Fibroblast of peridontal ligament (primary cell): Measurements from ENCODE around the gene LRRC23.
"Not testable (repeated sequence)": the region's sequence is repeated elsewhere in the genome, so short reads cannot be mapped to it uniquely, and the experiment has no call there.

Experiments
- DNase-seq: peaks from one replicate; pipeline ENCODE4 v3.0.0-alpha.2; 2010; ENCODE audit errors: extremely low read depth

LRRC23 gene

DNA sequence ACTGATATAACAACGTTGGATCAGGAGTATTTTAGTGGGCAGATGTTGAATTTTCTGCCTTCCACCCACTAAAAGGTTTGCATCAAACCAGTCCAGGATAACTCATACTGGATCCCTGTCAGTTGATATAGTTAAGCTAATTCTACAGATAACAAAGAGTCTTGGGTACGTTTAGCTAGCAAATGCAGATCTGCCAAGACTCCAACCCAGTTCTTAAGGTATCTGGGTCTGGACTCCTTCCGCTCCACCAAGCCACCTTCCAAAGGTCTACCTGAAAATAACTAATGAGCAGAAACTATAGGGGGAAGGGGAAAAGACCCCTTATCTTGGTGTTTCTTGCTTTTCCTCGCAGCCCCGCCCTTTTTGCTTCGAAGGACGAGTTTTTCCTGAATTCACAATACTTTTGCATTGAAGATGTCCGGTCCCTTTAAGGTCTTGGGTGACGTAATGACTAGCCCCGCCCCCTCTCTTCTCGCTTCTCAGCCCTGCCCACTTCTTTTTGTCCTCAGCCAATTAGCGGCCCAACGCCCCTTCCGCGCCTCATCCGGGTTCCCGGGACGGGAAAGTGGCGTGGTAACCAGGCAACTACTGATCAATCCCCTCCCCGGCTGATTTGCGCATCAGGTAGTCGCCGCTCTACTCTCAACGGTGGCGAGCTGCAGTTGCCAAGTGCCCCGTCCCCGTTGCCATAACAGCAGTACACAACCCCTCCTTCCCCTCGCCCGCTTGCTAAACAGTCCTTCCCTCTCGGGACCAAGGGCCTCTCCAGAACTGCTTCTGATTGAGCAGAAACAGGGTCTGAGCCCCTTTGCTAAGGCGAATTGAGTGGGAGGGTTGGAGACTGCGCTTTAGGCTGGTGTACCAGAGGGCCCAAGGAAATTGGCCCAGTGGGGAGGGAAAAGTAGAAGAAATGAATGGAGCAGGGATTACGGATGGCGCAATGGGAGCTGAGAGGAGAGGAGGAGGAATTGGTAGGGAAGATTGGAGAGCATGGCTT is at the start of gene LRRC23:
Gene LRRC23, plus strand, starts transcription at position 543 of the 997 bp plus-strand sequence. CDS start 812 bp downstream, outside the sequence.
- peak; percentile 94 for DNase-seq

DNA sequence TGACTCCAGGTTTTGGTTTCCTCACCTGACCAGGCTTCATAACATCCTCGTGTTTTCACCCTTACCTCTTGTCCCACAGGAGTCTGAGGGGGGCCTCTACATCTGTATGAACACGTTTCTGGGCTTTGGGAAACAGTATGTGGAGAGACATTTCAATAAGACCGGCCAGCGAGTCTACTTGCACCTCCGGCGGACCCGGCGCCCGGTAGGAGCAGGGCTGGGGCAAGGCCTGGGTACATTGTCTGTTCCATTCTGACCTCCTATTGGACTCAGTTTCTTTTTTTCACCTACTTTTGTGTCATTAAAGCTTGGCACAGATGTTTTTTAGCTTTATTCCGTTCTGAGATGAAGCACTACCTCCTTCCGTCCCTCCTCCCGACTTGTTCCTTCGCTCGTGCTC is 49.3 kb upstream of the LRRC23 start:
- no peak for DNase-seq

DNA sequence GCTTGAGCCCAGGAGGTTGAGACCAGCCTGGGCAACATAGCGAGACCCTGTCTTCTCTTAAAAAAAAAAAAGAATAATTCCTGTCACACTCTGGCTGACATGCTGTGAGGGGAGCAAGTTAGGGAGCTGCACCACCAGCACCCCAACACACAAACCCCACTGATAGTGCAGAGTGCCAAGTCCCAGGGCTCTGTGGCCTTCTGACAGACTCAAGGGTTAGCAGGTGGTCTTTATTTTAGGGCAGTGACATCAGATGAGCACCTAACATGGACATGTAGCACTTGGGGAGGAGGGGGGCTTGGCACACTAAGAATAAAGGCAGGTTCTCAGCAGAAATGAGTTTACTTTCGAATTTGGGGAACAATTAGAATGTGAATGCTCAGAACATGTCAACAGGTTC is 45.8 kb upstream of the LRRC23 start:
- DNase-seq, result no peak

- no peak for DNase-seq
Observed at GRCh38 chr12:6860116-6860515, 44.5 kb upstream of the LRRC23 start.

DNA sequence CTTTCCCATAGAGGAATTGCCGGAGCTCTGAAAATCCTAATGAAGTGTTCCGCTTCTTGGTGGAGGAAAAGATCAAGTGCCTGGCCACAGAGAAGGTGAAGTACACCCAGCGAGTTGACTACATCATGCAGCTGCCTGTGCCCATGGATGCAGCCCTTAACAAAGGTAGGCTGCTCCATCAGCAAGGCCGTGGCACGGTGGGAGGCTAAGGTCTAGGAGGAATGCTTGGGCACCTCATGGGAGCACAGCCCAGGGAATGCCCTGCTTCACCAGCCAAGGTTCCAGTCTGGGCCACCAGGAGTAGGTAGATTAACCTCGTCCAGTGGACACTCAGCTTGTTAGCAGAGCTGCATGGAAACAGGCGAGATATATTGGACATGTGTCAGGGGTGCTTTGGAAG is 43.7 kb upstream of the LRRC23 start:
- no peak for DNase-seq

- DNase-seq, result no peak
Observed at GRCh38 chr12:6861391-6861790, 43.2 kb upstream of the LRRC23 start.

- no peak for DNase-seq
Observed at GRCh38 chr12:6863033-6863432, 41.6 kb upstream of the LRRC23 start.

GRCh38 chr12:6863586-6864321 is 40.9 kb upstream of the LRRC23 start:
- peak; percentile 21 for DNase-seq

DNA sequence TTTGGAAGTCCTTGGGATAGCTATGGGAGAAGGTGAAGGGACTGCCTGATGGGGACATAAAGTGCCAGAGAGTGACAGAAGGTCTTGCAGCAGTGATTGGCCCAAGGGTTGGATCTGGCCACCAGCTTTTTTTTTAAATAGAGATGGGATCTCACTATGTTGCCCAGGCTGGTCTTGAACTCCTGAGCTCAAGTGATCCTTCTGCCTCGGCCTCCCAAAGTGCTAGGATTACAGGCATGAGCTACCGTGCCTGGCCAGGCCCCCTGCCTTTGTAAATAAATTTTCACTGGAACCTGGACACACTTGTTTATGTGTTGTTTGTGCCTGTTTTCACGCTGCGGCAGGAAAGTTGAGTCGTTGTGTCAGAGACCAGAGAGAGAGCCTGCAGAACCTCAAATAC is 39.3 kb upstream of the LRRC23 start:
- DNase-seq, result not testable (repeated sequence)

- DNase-seq, result no peak
Observed at GRCh38 chr12:6866163-6866919, 38.3 kb upstream of the LRRC23 start.

DNA sequence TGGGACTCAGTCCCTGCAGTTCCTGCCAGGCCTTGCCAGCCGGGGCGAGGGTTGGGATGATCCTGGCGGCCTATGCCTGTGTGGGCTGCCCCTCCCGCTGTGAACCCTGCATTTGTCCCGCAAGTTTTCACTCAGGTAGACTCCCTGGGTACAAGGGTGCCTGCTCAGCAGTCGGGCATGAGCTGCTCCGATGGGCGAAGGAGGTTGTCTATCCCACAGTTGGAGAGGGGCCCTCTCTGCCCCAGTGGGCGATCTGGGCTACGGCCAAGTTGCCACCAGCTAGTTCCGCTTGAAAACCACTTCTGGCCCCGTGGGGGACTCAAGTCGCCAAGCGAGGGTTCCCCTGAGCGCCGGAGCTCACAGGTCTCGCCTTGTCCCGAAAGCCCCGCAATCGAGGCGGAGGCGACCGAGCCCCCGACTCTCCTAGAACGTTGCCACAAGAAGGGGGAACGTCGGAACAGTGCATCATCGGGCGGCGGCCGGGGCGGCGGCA is 37.7 kb upstream of the LRRC23 start:
- peak; percentile 5 for DNase-seq

DNA sequence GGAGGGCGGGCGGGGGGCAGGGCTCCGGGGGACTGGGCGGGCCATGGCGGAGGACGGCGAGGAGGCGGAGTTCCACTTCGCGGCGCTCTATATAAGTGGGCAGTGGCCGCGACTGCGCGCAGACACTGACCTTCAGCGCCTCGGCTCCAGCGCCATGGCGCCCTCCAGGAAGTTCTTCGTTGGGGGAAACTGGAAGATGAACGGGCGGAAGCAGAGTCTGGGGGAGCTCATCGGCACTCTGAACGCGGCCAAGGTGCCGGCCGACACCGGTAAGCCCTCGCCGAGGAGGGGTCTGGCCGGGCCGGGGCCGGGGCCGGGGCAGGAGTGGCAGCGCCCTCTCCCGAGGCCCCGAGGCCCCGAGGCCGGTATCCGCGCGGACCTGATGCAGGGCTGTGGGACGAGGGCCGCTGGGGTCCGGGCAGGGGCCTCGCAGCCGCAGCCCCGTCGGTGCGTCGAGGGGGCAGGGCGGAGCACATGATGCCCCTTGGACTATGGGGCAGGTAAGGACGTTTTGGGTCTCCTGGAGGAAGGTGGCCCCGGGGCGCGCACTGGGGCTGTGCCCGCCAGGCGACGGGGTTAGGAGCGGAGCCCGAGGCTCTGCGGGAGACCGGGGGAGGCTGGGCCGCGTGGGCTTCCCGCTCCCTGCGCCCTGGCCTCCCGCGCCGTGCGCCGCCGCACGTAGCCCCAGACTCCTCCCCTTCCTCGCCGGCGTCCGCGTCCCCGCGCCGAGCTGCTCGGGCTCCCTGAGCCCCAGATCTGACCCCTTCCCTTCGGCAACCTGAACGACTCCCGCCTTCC is 37.0 kb upstream of the LRRC23 start, which contains the start of gene TPI1:
Gene TPI1, plus strand, starts transcription at position 119 of the 798 bp plus-strand sequence. Its CDS starts 36 bp downstream, at position 155.
- peak; percentile 74 for DNase-seq

DNA sequence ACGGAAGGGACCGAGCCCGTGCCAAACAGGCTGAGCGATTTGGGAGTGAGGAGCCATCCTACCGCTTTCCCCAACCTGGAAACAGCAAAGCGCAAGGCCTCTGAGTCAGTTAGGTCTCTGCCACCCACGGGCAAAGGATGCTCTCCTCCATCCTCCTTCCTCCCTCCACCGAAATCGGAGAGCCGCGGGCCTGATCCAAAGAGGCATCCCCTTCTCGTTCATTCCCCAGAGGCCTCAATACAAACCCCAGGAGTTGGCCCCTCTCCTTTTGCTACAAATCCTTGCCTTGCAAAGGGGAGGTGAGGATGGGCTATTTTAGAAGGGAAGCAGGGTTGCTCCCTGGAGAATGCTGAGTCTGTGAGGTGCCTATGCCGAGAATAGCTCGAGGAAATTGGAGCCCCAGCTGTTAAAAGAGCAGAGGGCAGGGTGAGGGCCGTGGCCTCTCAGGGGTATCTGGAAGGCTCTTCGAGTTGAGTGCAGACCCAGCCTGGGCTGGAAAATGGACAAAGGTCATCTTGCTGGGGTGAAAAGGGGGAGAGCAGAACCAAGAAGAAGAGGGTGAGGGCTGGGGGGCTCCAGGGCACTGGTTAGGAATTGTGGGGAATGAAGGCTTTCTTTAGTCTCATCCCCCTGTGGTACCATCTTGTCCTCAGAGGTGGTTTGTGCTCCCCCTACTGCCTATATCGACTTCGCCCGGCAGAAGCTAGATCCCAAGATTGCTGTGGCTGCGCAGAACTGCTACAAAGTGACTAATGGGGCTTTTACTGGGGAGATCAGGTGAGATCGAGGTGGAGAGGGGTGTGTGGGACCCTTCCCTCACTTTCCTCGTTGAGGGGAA is 36.2 kb upstream of the LRRC23 start:
- DNase-seq, result peak; percentile 25

GRCh38 chr12:6869049-6870021 is 35.3 kb upstream of the LRRC23 start:
- DNase-seq, result peak; percentile 76

- not testable (repeated sequence) for DNase-seq
Observed at GRCh38 chr12:6870304-6870703, 34.3 kb upstream of the LRRC23 start.

DNA sequence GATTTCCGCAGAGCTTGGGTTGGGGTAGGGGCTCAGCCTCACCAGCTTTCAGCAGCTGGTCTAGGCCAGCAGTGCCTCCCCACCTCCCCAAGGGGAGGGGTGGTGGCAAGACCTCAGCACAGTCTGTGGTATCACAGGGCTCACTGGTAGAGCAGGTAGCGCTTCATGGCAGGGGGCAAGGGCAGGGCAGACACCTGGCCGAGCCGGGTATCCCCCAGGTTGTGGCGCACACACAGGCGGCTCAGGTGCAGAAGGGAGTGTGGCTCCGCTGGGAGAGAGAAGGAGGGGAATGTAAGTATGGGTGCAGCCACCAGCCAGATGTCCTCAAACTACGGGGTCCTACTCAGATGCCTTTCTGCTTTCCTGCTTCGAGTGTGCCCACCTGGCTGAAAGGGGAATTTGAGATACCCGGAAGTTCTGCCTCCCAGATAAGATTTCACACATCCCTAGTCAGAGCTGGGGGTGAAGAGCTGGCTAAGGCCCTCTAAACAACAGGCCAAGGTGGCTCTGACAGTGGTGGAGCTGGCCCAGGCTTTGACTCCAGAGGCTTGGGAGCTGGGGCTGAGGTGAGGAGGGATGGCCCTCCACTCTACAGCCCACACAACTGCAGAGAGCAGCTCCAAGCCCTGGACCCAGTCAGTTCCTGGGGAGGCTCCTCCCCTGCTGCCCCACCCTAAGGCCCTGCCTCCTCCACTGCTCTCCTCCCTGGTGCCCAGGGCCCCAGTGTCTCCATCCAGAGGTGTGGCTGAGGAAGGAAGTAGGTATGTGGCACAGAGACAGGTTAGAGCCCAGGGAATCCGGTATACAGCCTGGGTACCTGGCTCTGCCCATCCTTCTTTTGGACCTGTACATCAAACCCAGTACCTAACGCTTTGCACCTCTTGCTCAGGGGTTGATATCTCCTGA is 33.3 kb upstream of the LRRC23 start:
- no peak for DNase-seq
